Left ventricle myocardium inferior (tissue), 1 donor: ENCODE data around the gene CLDN24. TPM values are rescaled to one million over a fixed set of nuclear protein-coding genes. Genes with fewer than 3 reads are reported as not detected.

Experiments used
- DNase-seq: peaks from one replicate; pipeline ENCODE4 v3.0.0-alpha.2; 2020
- H3K27ac ChIP-seq: fragments of 200-600 bp; replicated peaks from 2 replicates; pipeline ENCODE4 v1.8.0; 2021
- H3K27me3 ChIP-seq: fragments of 200-600 bp; 2 replicates; pipeline ENCODE4 v1.8.0; 2021; ENCODE audit warnings: low read depth
- H3K36me3 ChIP-seq: fragments of 200-600 bp; 2 replicates; pipeline ENCODE4 v1.8.0; 2021
- H3K4me1 ChIP-seq: fragments of 200-600 bp; 2 replicates; pipeline ENCODE4 v1.8.0; 2021
- H3K4me3 ChIP-seq: fragments of 200-600 bp; 2 replicates; pipeline ENCODE4 v1.8.0; 2021; ENCODE audit warnings: mild to moderate bottlenecking, moderate library complexity
- H3K9me3 ChIP-seq: fragments of 200-600 bp; replicated peaks from 2 replicates; pipeline ENCODE4 v1.8.0; 2021
- intact Hi-C: fragments of 100-400 bp; cut with micrococcal nuclease; formaldehyde crosslinking; loops from one replicate; pipeline ENCODE4 v1.11.0; 2022
- total RNA-seq: library from RNA; stranded (reverse); fragmentation: NEBNext Ultra II Directional; extraction: Animal tissue kit (Norgen Biotek cat#: 25700); gene quantifications from one replicate; pipeline ENCODE4 v1.2.1, GENCODE V29; 2021
- TF ChIP-seq, protein P1 (sequence below): fragments of 200-600 bp; IDR thresholded peaks from 2 replicates; pipeline ENCODE4 v1.8.0; 2021; ENCODE audit warnings: antibody characterized with exemption, mild to moderate bottlenecking, borderline replicate concordance
- donor health status: DM: no; HTN: yes; CAD: no; lungs with severe emphysema.

The CLDN24 gene
- total RNA-seq, 1 donor from 2014 or later: not detected

- intact Hi-C loops: no loop called here
- Histone ChIP-seq H3K4me3 (no peak overlapping the region), H3K4me1 (no peaks in the 10 kb centered on the region), H3K36me3 (peaks cover 14% of the 10 kb centered on the region), H3K27ac (no peak overlapping the region), H3K9me3 (no peaks in the 10 kb centered on the region), H3K27me3 (no peaks in the 10 kb centered on the region)
- no peak for DNase-seq
- TF ChIP-seq, protein P1, sequence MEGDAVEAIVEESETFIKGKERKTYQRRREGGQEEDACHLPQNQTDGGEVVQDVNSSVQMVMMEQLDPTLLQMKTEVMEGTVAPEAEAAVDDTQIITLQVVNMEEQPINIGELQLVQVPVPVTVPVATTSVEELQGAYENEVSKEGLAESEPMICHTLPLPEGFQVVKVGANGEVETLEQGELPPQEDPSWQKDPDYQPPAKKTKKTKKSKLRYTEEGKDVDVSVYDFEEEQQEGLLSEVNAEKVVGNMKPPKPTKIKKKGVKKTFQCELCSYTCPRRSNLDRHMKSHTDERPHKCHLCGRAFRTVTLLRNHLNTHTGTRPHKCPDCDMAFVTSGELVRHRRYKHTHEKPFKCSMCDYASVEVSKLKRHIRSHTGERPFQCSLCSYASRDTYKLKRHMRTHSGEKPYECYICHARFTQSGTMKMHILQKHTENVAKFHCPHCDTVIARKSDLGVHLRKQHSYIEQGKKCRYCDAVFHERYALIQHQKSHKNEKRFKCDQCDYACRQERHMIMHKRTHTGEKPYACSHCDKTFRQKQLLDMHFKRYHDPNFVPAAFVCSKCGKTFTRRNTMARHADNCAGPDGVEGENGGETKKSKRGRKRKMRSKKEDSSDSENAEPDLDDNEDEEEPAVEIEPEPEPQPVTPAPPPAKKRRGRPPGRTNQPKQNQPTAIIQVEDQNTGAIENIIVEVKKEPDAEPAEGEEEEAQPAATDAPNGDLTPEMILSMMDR: no peak
Measured at GRCh38 chr4:183321079-183321478, 1.1 kb downstream of the CLDN24 start.

DNA sequence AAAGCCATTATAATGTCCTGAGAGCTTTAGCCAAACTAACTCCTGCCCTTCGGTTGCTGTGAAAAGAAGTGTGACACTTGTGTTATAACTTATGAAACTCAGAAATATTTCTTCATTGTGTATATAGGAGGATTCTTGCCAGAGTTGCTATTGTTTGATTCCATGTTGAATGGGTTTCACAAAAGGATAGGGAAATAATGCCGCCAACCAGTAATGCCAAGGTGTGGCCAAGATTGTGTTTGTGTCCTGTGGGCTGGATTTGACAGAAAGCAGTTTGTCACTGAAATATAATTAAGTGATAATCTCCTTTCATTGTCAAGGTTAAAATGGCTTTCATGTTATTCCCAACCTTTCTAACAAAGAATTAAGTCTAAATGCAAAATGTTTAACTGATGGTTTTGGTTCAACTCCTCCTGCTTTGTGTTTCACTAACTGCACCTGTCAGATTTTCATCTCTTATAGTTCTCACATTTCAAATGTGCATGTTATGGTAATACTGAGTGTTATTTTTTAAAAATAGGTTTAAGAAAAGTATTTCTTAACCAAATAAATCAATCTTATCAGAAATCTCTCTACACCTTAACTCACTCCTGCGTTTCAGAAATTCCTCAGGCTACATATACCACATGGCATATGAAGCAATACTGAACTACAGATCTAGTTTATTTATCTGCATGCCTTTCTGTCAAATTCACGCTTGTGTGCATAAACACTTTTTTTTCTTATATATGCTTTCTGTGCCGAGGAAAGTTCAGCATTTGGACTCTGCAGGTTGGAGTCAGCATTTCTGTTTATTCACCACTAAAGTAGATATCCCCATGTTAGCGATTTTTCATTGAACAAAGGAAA lies 1.8 kb downstream of the CLDN24 start, which contains the start of gene CLDN22:
Gene CLDN22, minus strand, starts transcription at position 66 of the 849 bp plus-strand sequence. Its CDS starts 58 bp downstream, at position 8.
- Histone ChIP-seq H3K9me3 (no peaks in the 10 kb centered on the region), H3K4me1 (no peaks in the 10 kb centered on the region), H3K27ac (no peak within 1 kb of the TSS), H3K27me3 (no peaks in the 10 kb centered on the region), H3K4me3 (no peak within 1 kb of the TSS), H3K36me3 (peaks cover 20% of the 10 kb centered on the region)
- TF ChIP-seq, protein P1: no peak
- intact Hi-C loops: no loop called here
- DNase-seq: no peak

GRCh38 chr4:183318656-183319055 lies 3.6 kb downstream of the CLDN24 start:
- no peaks in the 10 kb centered on the region for H3K27me3 ChIP-seq
- no peaks in the 10 kb centered on the region for H3K9me3 ChIP-seq
- TF ChIP-seq, protein P1: no peak
- intact Hi-C loops: no loop called here
- no peak overlapping the region for H3K27ac ChIP-seq
- DNase-seq: no peak
- H3K36me3 ChIP-seq: peaks cover 36% of the 10 kb centered on the region
- H3K4me1 ChIP-seq: no peaks in the 10 kb centered on the region
- H3K4me3 ChIP-seq: no peak overlapping the region

DNA sequence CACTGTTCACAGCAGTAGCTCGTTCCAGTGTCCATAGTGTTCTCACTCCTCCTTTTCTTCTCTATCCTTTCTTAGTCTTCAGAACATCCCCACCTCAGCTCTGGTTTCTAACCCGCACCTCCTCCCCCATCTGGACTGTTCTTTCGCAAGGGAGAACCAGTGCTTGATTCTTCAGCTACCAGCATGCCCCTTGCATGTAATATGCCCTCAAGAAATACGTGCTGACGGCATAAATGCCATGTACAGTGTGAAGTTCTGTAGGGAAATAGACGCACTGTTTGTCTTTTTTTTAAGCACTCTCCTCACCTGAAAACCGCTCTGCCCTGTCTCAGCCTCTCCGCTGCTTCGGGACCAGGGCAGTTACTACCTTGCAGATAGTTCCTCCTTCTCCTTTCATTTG lies 7.4 kb downstream of the CLDN24 start:
- DNase-seq: no peak
- Histone ChIP-seq H3K4me3 (no peak overlapping the region), H3K27ac (no peak overlapping the region), H3K36me3 (peaks cover 54% of the 10 kb centered on the region), H3K9me3 (no peaks in the 10 kb centered on the region), H3K27me3 (no peaks in the 10 kb centered on the region), H3K4me1 (no peaks in the 10 kb centered on the region)
- intact Hi-C loops: no loop called here
- TF ChIP-seq, protein P1: no peak

- H3K4me1 ChIP-seq: no peaks in the 10 kb centered on the region
- TF ChIP-seq, protein P1: no peak
- no peaks in the 10 kb centered on the region for H3K9me3 ChIP-seq
- H3K36me3 ChIP-seq: peaks cover 54% of the 10 kb centered on the region
- intact Hi-C loops: no loop called here
- no peak overlapping the region for H3K27ac ChIP-seq
- no peaks in the 10 kb centered on the region for H3K27me3 ChIP-seq
- no peak overlapping the region for H3K4me3 ChIP-seq
- DNase-seq: no peak
Measured at GRCh38 chr4:183314336-183314735, 7.9 kb downstream of the CLDN24 start.
